Esophagus squamous epithelium (tissue), 5 donors: ENCODE results near the gene RNF225. TPM values are rescaled to one million over a fixed set of nuclear protein-coding genes. Genes with fewer than 3 reads are reported as not detected.

Experiments used
- DNase-seq: peaks from one replicate; lab custom pipeline; 2025; lab: John Stamatoyannopoulos, UW
- H3K27ac ChIP-seq, 4 donors: fragments of 200-600 bp; sonication (generic); one replicate each; pipeline ENCODE4 v1.5.1; 2016 to 2019; ENCODE audit warnings: mild to moderate bottlenecking in 1 of 4
- H3K27me3 ChIP-seq, 4 donors: fragments of 200-600 bp; sonication (generic); 1 replicate in 3 of 4; 2 replicates in 1 of 4; pipeline versions ENCODE4 v1.5.1 to v1.6.0; 2017 to 2021; ENCODE audit warnings: antibody characterized with exemption in 1 of 4
- H3K36me3 ChIP-seq, 3 donors: fragments of 200-600 bp; sonication (generic); one replicate each; pipeline ENCODE4 v1.5.1; 2016 to 2019
- H3K4me1 ChIP-seq, 3 donors: fragments of 200-600 bp; sonication (generic); one replicate each; pipeline ENCODE4 v1.5.1; 2017 to 2019
- H3K4me3 ChIP-seq, 4 donors: fragments of 200-600 bp; sonication (generic); 1 replicate in 3 of 4; 2 replicates in 1 of 4; pipeline ENCODE4 v1.5.1; 2016 to 2019; ENCODE audit warnings: mild to moderate bottlenecking in 2 of 4, moderate library complexity in 1 of 4
- H3K9me3 ChIP-seq, 3 donors: fragments of 200-600 bp; sonication (generic); one replicate each; pipeline ENCODE4 v1.5.1; 2016 to 2019
- CTCF ChIP-seq, 6 experiments: fragments of 450-650 bp in 4 of 6; fragments of 200-600 bp in 2 of 6; sonication (generic) in 2 of 6; IDR thresholded peaks; one replicate each; pipeline ENCODE4 v1.5.1; 2016 to 2019; ENCODE audit warnings: antibody characterized with exemption in 6 of 6, mild to moderate bottlenecking in 4 of 6, moderate library complexity in 4 of 6
- POLR2A ChIP-seq, 4 donors: fragments of 450-650 bp; IDR thresholded peaks; one replicate each; pipeline ENCODE4 v1.6.1; 2017; ENCODE audit warnings: antibody characterized with exemption in 4 of 4, mild to moderate bottlenecking in 4 of 4, moderate library complexity in 3 of 4
- WGBS, 2 donors: methylation state at CpG; one replicate each; pipeline ENCODE4 v1.1.5; 2018; 5-methylcytosine and 5-hydroxymethylcytosine counted together
- intact Hi-C: fragments of 100-400 bp; cut with DNase I; formaldehyde crosslinking; loops from one replicate; pipeline ENCODE4 v1.15.0; 2022
- total RNA-seq, 4 donors: library from RNA; depleted of rRNA; stranded (reverse); fragments of >200 nt; gene quantifications; one replicate each; pipeline ENCODE4 v1.1.0, GENCODE V29; 2016
- donor health status: DM: yes; HTN: yes; CAD: no.

The RNF225 gene
- total RNA-seq, 4 donors from 2014 or later, result 5.0 to 30.5 (median 15.7) TPM

DNA sequence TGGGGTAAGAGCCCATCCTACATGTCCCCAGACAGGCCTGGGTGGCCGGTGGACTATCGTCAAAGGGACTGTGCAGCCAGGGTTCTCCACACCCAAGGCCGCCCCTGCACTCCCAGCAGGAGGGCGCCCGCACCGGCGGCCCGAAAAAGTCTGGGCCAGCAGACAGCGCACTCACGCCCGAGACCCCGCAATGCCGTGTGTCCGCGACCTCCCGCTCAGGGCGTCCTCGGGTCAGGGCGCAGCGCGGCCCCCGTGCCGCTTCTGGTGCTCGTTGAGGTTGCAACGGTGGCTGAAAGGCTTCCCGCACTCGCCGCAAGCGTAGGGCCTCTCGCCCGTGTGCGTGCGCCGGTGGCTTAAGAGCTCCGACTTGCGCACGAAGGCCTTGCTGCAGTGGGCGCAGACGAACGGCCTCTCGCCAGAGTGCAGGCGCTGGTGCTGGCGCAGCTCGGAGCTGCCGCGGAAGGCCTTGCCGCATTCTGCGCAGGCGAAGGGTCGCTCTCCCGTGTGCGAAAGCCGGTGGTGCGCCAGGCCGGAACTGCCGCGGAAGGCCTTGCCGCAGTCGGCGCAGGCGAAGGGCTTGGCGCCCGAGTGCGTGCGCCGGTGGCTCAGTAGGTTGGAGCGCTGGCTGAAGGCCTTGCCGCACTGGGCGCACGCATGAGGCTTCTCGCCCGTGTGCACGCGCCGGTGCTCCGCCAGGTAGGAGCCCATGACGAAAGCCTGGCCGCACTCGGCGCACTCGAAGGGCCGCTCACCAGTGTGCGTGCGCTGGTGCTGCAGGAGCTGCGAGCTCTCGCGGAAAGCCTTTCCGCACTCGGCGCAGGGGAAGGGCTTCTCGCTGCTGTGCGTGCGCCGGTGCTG, 39.3 kb upstream of the RNF225 start:
- 23% methylated on average over 7 of the region's 94 CpGs; no CpG with 5 or more reads in 1 of the 2 donors for WGBS, 2 donors
- no peaks in the 10 kb centered on the region for H3K36me3 ChIP-seq
- H3K4me1 ChIP-seq, result peaks cover 4 to 25% (median 7%) of the 10 kb centered on the region in 3 donors
- H3K9me3 ChIP-seq, result peaks cover 0 to 10% (median 0%) of the 10 kb centered on the region in 3 donors
- H3K27me3 ChIP-seq, result peaks cover 0 to 33% (median 0%) of the 10 kb centered on the region in 4 donors
- no peak for TF ChIP-seq POLR2A (IDR thresholded peaks at IDR 0.05)
- TF ChIP-seq CTCF (IDR thresholded peaks at IDR 0.05), result no peak
- peak overlapping the region; percentile 10 to 60 (median 32) for H3K4me3 ChIP-seq
- H3K27ac ChIP-seq, result no peak overlapping the region
- DNase-seq, result no peak
- intact Hi-C loops, result no loop called here

- 53% methylated on average over 42 of the region's 75 CpGs; no CpG with 5 or more reads in 1 of the 2 donors for WGBS, 2 donors
- TF ChIP-seq POLR2A (IDR thresholded peaks at IDR 0.05) (no peak), CTCF (IDR thresholded peaks at IDR 0.05) (no peak)
- H3K27ac ChIP-seq, result no peak overlapping the region
- H3K9me3 ChIP-seq, result peaks cover 0 to 10% (median 0%) of the 10 kb centered on the region in 3 donors
- intact Hi-C loops, result no loop called here
- peaks cover 7 to 33% (median 10%) of the 10 kb centered on the region in 3 donors for H3K4me1 ChIP-seq
- peaks cover 0 to 26% (median 0%) of the 10 kb centered on the region in 4 donors for H3K27me3 ChIP-seq
- no peaks in the 10 kb centered on the region for H3K36me3 ChIP-seq
- peak overlapping the region; percentile 10 to 60 (median 32) for H3K4me3 ChIP-seq
- DNase-seq, result no peak
Observed at GRCh38 chr19:58356766-58357480, 38.5 kb upstream of the RNF225 start.

GRCh38 chr19:58357481-58358145, 37.8 kb upstream of the RNF225 start:
- intact Hi-C loops, result no loop called here
- H3K36me3 ChIP-seq, result no peaks in the 10 kb centered on the region
- H3K27ac ChIP-seq, result no peak overlapping the region
- H3K9me3 ChIP-seq, result peaks cover 0 to 10% (median 0%) of the 10 kb centered on the region in 3 donors
- WGBS, 2 donors, result 78 to 87% methylated on average over 5 to 10 of the region's 19 CpGs
- H3K4me1 ChIP-seq, result peaks cover 7 to 36% (median 10%) of the 10 kb centered on the region in 3 donors
- DNase-seq, result no peak
- peaks cover 0 to 21% (median 0%) of the 10 kb centered on the region in 4 donors for H3K27me3 ChIP-seq
- peak overlapping the region in 2 of 4 donors; percentile 36 to 60 for H3K4me3 ChIP-seq
- TF ChIP-seq CTCF (IDR thresholded peaks at IDR 0.05) (no peak), POLR2A (IDR thresholded peaks at IDR 0.05) (no peak)

- H3K36me3 ChIP-seq, result peaks cover 0 to 9% (median 0%) of the 10 kb centered on the region in 3 donors
- no peak for TF ChIP-seq CTCF (IDR thresholded peaks at IDR 0.05)
- no peak for TF ChIP-seq POLR2A (IDR thresholded peaks at IDR 0.05)
- WGBS, 2 donors, result 2 to 13% methylated on average over 7 to 13 of the region's 28 CpGs
- peak overlapping the region; percentile 85 to 97 (median 92) for H3K27ac ChIP-seq
- peaks cover under 1 to 28% (median 10%) of the 10 kb centered on the region in 3 donors for H3K4me1 ChIP-seq
- H3K9me3 ChIP-seq, result peaks cover 0 to 5% (median 0%) of the 10 kb centered on the region in 3 donors
- intact Hi-C loops, result no loop called here
- H3K4me3 ChIP-seq, result peak overlapping the region; percentile 55 to 83 (median 77)
- no peak for DNase-seq
- peaks cover 0 to 10% (median 0%) of the 10 kb centered on the region in 4 donors for H3K27me3 ChIP-seq
Observed at GRCh38 chr19:58361900-58362271, 33.6 kb upstream of the RNF225 start.
